H9 (cell line): Measurements from ENCODE around the gene C3orf70. TPM values are rescaled to one million over a fixed set of nuclear protein-coding genes. Genes with fewer than 3 reads are reported as not detected.

ENCODE experiments used
- DNase-seq: peaks from one replicate; pipeline ENCODE4 v3.0.0-alpha.2; 2017
- H2AFZ ChIP-seq: one replicate; pipeline ENCODE4 v1.6.1; 2013; ENCODE audit warnings: mild to moderate bottlenecking, low read length, control low read depth, moderate library complexity
- H2AK5ac ChIP-seq: 2 replicates; pipeline ENCODE4 v1.6.1; 2013; ENCODE audit warnings: low read length, control low read depth, mixed read lengths; ENCODE audit not compliant: insufficient read length
- H2BK120ac ChIP-seq: one replicate; pipeline ENCODE4 v1.6.1; 2013; ENCODE audit warnings: low read depth, mild to moderate bottlenecking, low read length, control low read depth, inconsistent platforms; ENCODE audit not compliant: poor library complexity, severe bottlenecking
- H2BK12ac ChIP-seq: 2 replicates; pipeline ENCODE4 v1.6.1; 2013; ENCODE audit warnings: low read length, control low read depth, mixed read lengths, low read depth; ENCODE audit not compliant: insufficient read length
- H2BK15ac ChIP-seq: 2 replicates; pipeline ENCODE4 v1.6.1; 2013; ENCODE audit warnings: low read depth, low read length, control low read depth
- H2BK20ac ChIP-seq: one replicate; pipeline ENCODE4 v1.6.1; 2013; ENCODE audit warnings: low read depth, mild to moderate bottlenecking, low read length, control low read depth, inconsistent platforms; ENCODE audit not compliant: poor library complexity, severe bottlenecking
- H2BK5ac ChIP-seq: 2 replicates; pipeline ENCODE4 v1.6.1; 2013; ENCODE audit warnings: low read length, control low read depth, mixed read lengths; ENCODE audit not compliant: insufficient read length
- H3K14ac ChIP-seq: 2 replicates; pipeline ENCODE4 v1.6.1; 2013; ENCODE audit warnings: low read length, control low read depth; ENCODE audit not compliant: insufficient read depth
- H3K18ac ChIP-seq: 2 replicates; pipeline ENCODE4 v1.6.1; 2013; ENCODE audit warnings: low read depth, mild to moderate bottlenecking, mixed read lengths, low read length, control low read depth; ENCODE audit not compliant: insufficient read length
- H3K23ac ChIP-seq: 2 replicates; pipeline ENCODE4 v1.6.1; 2013; ENCODE audit warnings: low read length, control low read depth, mixed read lengths, low read depth; ENCODE audit not compliant: insufficient read length
- H3K23me2 ChIP-seq: 2 replicates; pipeline ENCODE4 v1.6.1; 2013; ENCODE audit warnings: low read depth, mild to moderate bottlenecking, mixed read lengths, low read length, control low read depth; ENCODE audit not compliant: insufficient read length, poor library complexity, severe bottlenecking
- H3K27ac ChIP-seq: 2 replicates; pipeline ENCODE4 v1.5.1; 2013; ENCODE audit warnings: low read length, control low read depth, mixed read lengths, low read depth; ENCODE audit not compliant: insufficient read length
- H3K27me3 ChIP-seq: 2 replicates; pipeline ENCODE4 v1.6.1; 2013; ENCODE audit warnings: low read length, control low read depth, inconsistent platforms; ENCODE audit not compliant: insufficient read depth
- H3K4ac ChIP-seq: 2 replicates; pipeline ENCODE4 v1.6.1; 2013; ENCODE audit warnings: low read depth, mild to moderate bottlenecking, control low read depth, inconsistent platforms, low read length, moderate library complexity
- H3K4me1 ChIP-seq: 2 replicates; pipeline ENCODE4 v1.6.1; 2013; ENCODE audit warnings: low read length, control low read depth, inconsistent platforms; ENCODE audit not compliant: insufficient read depth
- H3K4me2 ChIP-seq: 2 replicates; pipeline ENCODE4 v1.6.1; 2013; ENCODE audit warnings: low read length, control low read depth, mixed read lengths; ENCODE audit not compliant: insufficient read length, insufficient read depth
- H3K56ac ChIP-seq: 2 replicates; pipeline ENCODE4 v1.6.1; 2013; ENCODE audit warnings: low read depth, mild to moderate bottlenecking, mixed read lengths, low read length, control low read depth; ENCODE audit not compliant: insufficient read length
- H3K79me1 ChIP-seq: 2 replicates; pipeline ENCODE4 v1.6.1; 2013; ENCODE audit warnings: low read depth, mild to moderate bottlenecking, moderate library complexity, low read length, control low read depth, inconsistent platforms; ENCODE audit not compliant: insufficient read depth, poor library complexity, severe bottlenecking
- H3K79me2 ChIP-seq: 2 replicates; pipeline ENCODE4 v1.6.1; 2013; ENCODE audit warnings: low read length, control low read depth, inconsistent platforms; ENCODE audit not compliant: insufficient read depth
- H3K9ac ChIP-seq: 2 replicates; pipeline ENCODE4 v1.6.1; 2013; ENCODE audit warnings: low read length, control low read depth, mixed read lengths; ENCODE audit not compliant: insufficient read length; ENCODE audit errors: extremely low read depth
- H3K9me3 ChIP-seq: one replicate; pipeline ENCODE4 v1.6.1; 2013; ENCODE audit warnings: low read depth, low read length, inconsistent platforms; ENCODE audit not compliant: control insufficient read depth
- H3T11ph ChIP-seq: one replicate; pipeline ENCODE4 v1.6.1; 2013; ENCODE audit warnings: mild to moderate bottlenecking, low read length, control low read depth, inconsistent platforms
- H4K20me1 ChIP-seq: one replicate; pipeline ENCODE4 v1.6.1; 2013; ENCODE audit not compliant: control insufficient read depth, insufficient read length, insufficient read depth
- H4K5ac ChIP-seq: 2 replicates; pipeline ENCODE4 v1.6.1; 2013; ENCODE audit warnings: low read depth, mild to moderate bottlenecking, mixed read lengths, low read length, control low read depth; ENCODE audit not compliant: insufficient read length
- H4K8ac ChIP-seq: replicated peaks from 2 replicates; pipeline ENCODE4 v1.6.1; 2013; ENCODE audit warnings: low read length, control low read depth, mixed read lengths, low read depth; ENCODE audit not compliant: insufficient read length
- H4K91ac ChIP-seq: 2 replicates; pipeline ENCODE4 v1.6.1; 2013; ENCODE audit warnings: low read depth, mild to moderate bottlenecking, moderate library complexity, mixed read lengths, low read length, control low read depth; ENCODE audit not compliant: insufficient read length
- H3K27ac Mint-ChIP-seq, 3 experiments: 2 replicates in 2 of 3; 3 replicates in 1 of 3; pipeline ENCODE4 v1.8.0; 2020 to 2021; ENCODE audit warnings: mixed read lengths in 3 of 3, mild to moderate bottlenecking in 1 of 3, moderate library complexity in 1 of 3
- H3K27me3 Mint-ChIP-seq: 2 replicates; pipeline ENCODE4 v1.8.0; 2021; ENCODE audit warnings: low read depth, mild to moderate bottlenecking, moderate library complexity, mixed read lengths
- H3K36me3 Mint-ChIP-seq, 3 experiments: 2 replicates in 2 of 3; 3 replicates in 1 of 3; pipeline ENCODE4 v1.8.0; 2020 to 2021; ENCODE audit warnings: low read depth in 3 of 3, mixed read lengths in 3 of 3; ENCODE audit not compliant: insufficient read depth in 1 of 3
- H3K4me1 Mint-ChIP-seq, 2 experiments: 2 replicates each; pipeline ENCODE4 v1.8.0; 2020; ENCODE audit warnings: mixed read lengths in 2 of 2
- H3K4me3 Mint-ChIP-seq, 2 experiments: 2 replicates in 1 of 2; 3 replicates in 1 of 2; pipeline ENCODE4 v1.8.0; 2020 to 2021; ENCODE audit warnings: mild to moderate bottlenecking in 2 of 2, mixed read lengths in 2 of 2, moderate library complexity in 1 of 2
- H3K9me3 Mint-ChIP-seq, 2 experiments: 2 replicates in 1 of 2; 3 replicates in 1 of 2; pipeline ENCODE4 v1.8.0; 2020; ENCODE audit warnings: mild to moderate bottlenecking in 2 of 2, mixed read lengths in 2 of 2, moderate library complexity in 1 of 2
- WGBS: extraction: QIAGEN DNeasy Blood & Tissue Kit; methylation state at CpG from one replicate; pipeline ENCODE4 v1.1.7; 2013; ENCODE audit warnings: missing lambda C conversion rate, low lambda C conversion rate, mixed read lengths; ENCODE audit not compliant: insufficient read length; ENCODE audit errors: extremely low coverage; 5-methylcytosine and 5-hydroxymethylcytosine counted together
- total RNA-seq: library from RNA; stranded (reverse); gene quantifications from 2 replicates; pipeline ENCODE4 v1.2.1, GENCODE V29; 2021
- TF ChIP-seq, protein P1 (sequence below): fragments of 200-600 bp; sonication (generic); conservative IDR thresholded peaks from 3 replicates; pipeline ENCODE4 v1.8.0; 2021; ENCODE audit warnings: antibody characterized with exemption, mild to moderate bottlenecking

The C3orf70 gene
- total RNA-seq, 1 experiment from 2014 or later = 0.52 TPM

DNA sequence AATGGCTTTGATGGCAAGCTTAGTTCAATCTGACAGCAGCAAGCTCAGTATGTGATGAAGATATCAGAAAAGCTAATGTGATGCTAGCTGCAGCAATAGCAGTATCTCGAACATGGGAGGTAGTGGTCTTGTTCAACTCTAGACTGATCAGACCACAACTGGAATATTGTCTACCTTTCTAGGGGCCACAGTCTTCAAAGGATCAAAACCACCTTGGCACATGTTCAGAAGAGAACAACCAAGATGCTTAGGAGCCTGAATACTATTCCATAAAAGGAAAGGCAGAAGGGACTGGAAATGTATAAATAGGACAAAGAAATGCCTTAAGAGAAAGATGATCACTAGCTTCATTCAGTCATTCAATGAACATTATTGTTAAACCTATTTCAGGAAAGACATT, 2.3 kb downstream of the C3orf70 start:
- Histone ChIP-seq H3K9ac (no peak overlapping the region), H3K79me2 (no peaks in the 10 kb centered on the region), H3K27me3 (peaks cover 7% of the 10 kb centered on the region; the same call in 1 of the 2 replicates), H3K4ac (no peak overlapping the region), H4K91ac (no peak overlapping the region), H2AFZ (no peak overlapping the region), H3K18ac (no peak overlapping the region), H3K4me1 (peaks cover 4% of the 10 kb centered on the region; the same call in 1 of the 2 replicates), H2AK5ac (no peak overlapping the region), H4K8ac (no peak overlapping the region), H2BK12ac (no peak overlapping the region), H3K23me2 (peaks cover 13% of the 10 kb centered on the region), H4K20me1 (no peaks in the 10 kb centered on the region), H3K79me1 (no peaks in the 10 kb centered on the region), H2BK120ac (no peak overlapping the region), H4K5ac (no peak overlapping the region), H3K9me3 (no peaks in the 10 kb centered on the region), H2BK15ac (no peak overlapping the region), H2BK20ac (no peak overlapping the region), H3K56ac (no peak overlapping the region), H3K27ac (no peak overlapping the region), H2BK5ac (no peak overlapping the region), H3K23ac (no peak overlapping the region), H3K14ac (no peak overlapping the region), H3T11ph (no peak overlapping the region), H3K4me2 (no peak overlapping the region)
- H3K27me3 Mint-ChIP-seq = peaks cover 33% of the 10 kb centered on the region
- no peak for DNase-seq
- H3K27ac Mint-ChIP-seq = no peak overlapping the region
- peaks cover 8 to 11% of the 10 kb centered on the region in 2 experiments for H3K4me1 Mint-ChIP-seq
- TF ChIP-seq, protein P1, sequence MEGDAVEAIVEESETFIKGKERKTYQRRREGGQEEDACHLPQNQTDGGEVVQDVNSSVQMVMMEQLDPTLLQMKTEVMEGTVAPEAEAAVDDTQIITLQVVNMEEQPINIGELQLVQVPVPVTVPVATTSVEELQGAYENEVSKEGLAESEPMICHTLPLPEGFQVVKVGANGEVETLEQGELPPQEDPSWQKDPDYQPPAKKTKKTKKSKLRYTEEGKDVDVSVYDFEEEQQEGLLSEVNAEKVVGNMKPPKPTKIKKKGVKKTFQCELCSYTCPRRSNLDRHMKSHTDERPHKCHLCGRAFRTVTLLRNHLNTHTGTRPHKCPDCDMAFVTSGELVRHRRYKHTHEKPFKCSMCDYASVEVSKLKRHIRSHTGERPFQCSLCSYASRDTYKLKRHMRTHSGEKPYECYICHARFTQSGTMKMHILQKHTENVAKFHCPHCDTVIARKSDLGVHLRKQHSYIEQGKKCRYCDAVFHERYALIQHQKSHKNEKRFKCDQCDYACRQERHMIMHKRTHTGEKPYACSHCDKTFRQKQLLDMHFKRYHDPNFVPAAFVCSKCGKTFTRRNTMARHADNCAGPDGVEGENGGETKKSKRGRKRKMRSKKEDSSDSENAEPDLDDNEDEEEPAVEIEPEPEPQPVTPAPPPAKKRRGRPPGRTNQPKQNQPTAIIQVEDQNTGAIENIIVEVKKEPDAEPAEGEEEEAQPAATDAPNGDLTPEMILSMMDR = no peak
- H3K36me3 Mint-ChIP-seq = no peaks in the 10 kb centered on the region
- no peaks in the 10 kb centered on the region for H3K9me3 Mint-ChIP-seq
- H3K4me3 Mint-ChIP-seq = no peak overlapping the region
- no CpG with 5 or more reads among the region's 1 CpG for WGBS
